ENCODE measurements around the gene ARFGAP1.

Gene ARFGAP1

GRCh38 chr20:63311186-63311832 is 38.7 kb downstream of the ARFGAP1 start:
- no peak for DNase-seq

GRCh38 chr20:63311833-63312243 is 39.2 kb downstream of the ARFGAP1 start:
- DNase-seq, result no peak

GRCh38 chr20:63312273-63312672 is 39.7 kb downstream of the ARFGAP1 start:
- DNase-seq, result no peak

- DNase-seq, result no peak
Measured at GRCh38 chr20:63312690-63313348, 40.2 kb downstream of the ARFGAP1 start.

- DNase-seq, result no peak
Measured at GRCh38 chr20:63313349-63314014, 40.9 kb downstream of the ARFGAP1 start.

GRCh38 chr20:63314015-63314471 is 41.4 kb downstream of the ARFGAP1 start:
- no peak for DNase-seq

- no peak for DNase-seq
Measured at GRCh38 chr20:63314566-63315239, 42.1 kb downstream of the ARFGAP1 start.

- DNase-seq, result no peak
Measured at GRCh38 chr20:63315240-63315689, 42.7 kb downstream of the ARFGAP1 start.

- no peak for DNase-seq
Measured at GRCh38 chr20:63315731-63316491, 43.3 kb downstream of the ARFGAP1 start.

- no peak for DNase-seq
Measured at GRCh38 chr20:63316502-63316921, 43.9 kb downstream of the ARFGAP1 start.

- DNase-seq, result no peak
Measured at GRCh38 chr20:63317061-63317460, 44.4 kb downstream of the ARFGAP1 start.

- no peak for DNase-seq
Measured at GRCh38 chr20:63317601-63318291, 45.1 kb downstream of the ARFGAP1 start.

- DNase-seq, result no peak
Measured at GRCh38 chr20:63318391-63319163, 46.0 kb downstream of the ARFGAP1 start.

- no peak for DNase-seq
Measured at GRCh38 chr20:63319164-63320040, 46.8 kb downstream of the ARFGAP1 start.

GRCh38 chr20:63320041-63320511 is 47.5 kb downstream of the ARFGAP1 start:
- no peak for DNase-seq

GRCh38 chr20:63320616-63321147 is 48.1 kb downstream of the ARFGAP1 start:
- DNase-seq, result no peak

- no peak for DNase-seq
Measured at GRCh38 chr20:63321148-63321831, 48.7 kb downstream of the ARFGAP1 start.

- DNase-seq, result no peak
Measured at GRCh38 chr20:63322146-63322932, 49.7 kb downstream of the ARFGAP1 start.
